ENCODE data around the gene SMYD3. TPM values are rescaled to one million over a fixed set of nuclear protein-coding genes. Genes with fewer than 3 reads are reported as not detected.

The SMYD3 gene
- total RNA-seq, 2 donors from 2014 or later, result 13.5 to 20.8 TPM

GRCh38 chr1:245762396-245762910 lies 744.6 kb downstream of the SMYD3 start:
- TF ChIP-seq CTCF (IDR thresholded peaks at IDR 0.05) (no peak), POLR2A (IDR thresholded peaks at IDR 0.05) (no peak)
- no peaks in the 10 kb centered on the region for H3K9me3 ChIP-seq
- no peak overlapping the region for H3K4me3 ChIP-seq
- intact Hi-C loops (cut with DNase I), result no loop called here
- H3K4me1 ChIP-seq, result no peaks in the 10 kb centered on the region
- H3K27me3 ChIP-seq, result no peaks in the 10 kb centered on the region
- no peak for ATAC-seq
- 85 to 88% methylated on average over 15 to 19 of the region's 19 CpGs for WGBS, 2 donors
- DNase-seq, result no peak
- no peaks in the 10 kb centered on the region for H3K36me3 ChIP-seq (replicated peaks in 1 of 2; ENCODE audit: insufficient read depth in 1 of 2, low read depth in 2 of 2)
- H3K27ac ChIP-seq, result no peak overlapping the region

- no peak overlapping the region for H3K27ac ChIP-seq
- intact Hi-C loops (cut with DNase I), result no loop called here
- H3K27me3 ChIP-seq, result no peaks in the 10 kb centered on the region
- DNase-seq (no peak), ATAC-seq (no peak)
- peaks cover 0 to 5% (median 0%) of the 10 kb centered on the region in 3 donors for H3K9me3 ChIP-seq
- H3K36me3 ChIP-seq (replicated peaks in 1 of 2; ENCODE audit: insufficient read depth in 1 of 2, low read depth in 2 of 2), result no peaks in the 10 kb centered on the region
- 90% methylated on average over 4 of the region's 4 CpGs for WGBS, 2 donors
- no peaks in the 10 kb centered on the region for H3K4me1 ChIP-seq
- H3K4me3 ChIP-seq, result no peak overlapping the region
- TF ChIP-seq CTCF (IDR thresholded peaks at IDR 0.05) (no peak), POLR2A (IDR thresholded peaks at IDR 0.05) (no peak)
These were observed 746.8 kb downstream of the SMYD3 start for GRCh38 chr1:245760301-245760700.

GRCh38 chr1:245754463-245754961 lies 752.6 kb downstream of the SMYD3 start:
- peaks cover 0 to 5% (median 0%) of the 10 kb centered on the region in 3 donors for H3K9me3 ChIP-seq
- TF ChIP-seq POLR2A (IDR thresholded peaks at IDR 0.05) (no peak), CTCF (IDR thresholded peaks at IDR 0.05) (no peak)
- no peak overlapping the region for H3K27ac ChIP-seq
- intact Hi-C loops (cut with DNase I), result no loop called here
- no peak for ATAC-seq
- no peaks in the 10 kb centered on the region for H3K4me1 ChIP-seq
- no peaks in the 10 kb centered on the region for H3K36me3 ChIP-seq (replicated peaks in 1 of 2; ENCODE audit: insufficient read depth in 1 of 2, low read depth in 2 of 2)
- WGBS, 2 donors, result 77 to 94% methylated on average over 3 of the region's 3 CpGs
- no peaks in the 10 kb centered on the region for H3K27me3 ChIP-seq
- no peak overlapping the region for H3K4me3 ChIP-seq
- DNase-seq, result no peak

- intact Hi-C loops (cut with DNase I), result no loop called here
- TF ChIP-seq POLR2A (IDR thresholded peaks at IDR 0.05) (no peak), CTCF (IDR thresholded peaks at IDR 0.05) (no peak)
- no peak for ATAC-seq
- Histone ChIP-seq H3K4me3 (no peak overlapping the region), H3K27ac (no peak overlapping the region), H3K27me3 (no peaks in the 10 kb centered on the region), H3K4me1 (no peaks in the 10 kb centered on the region), H3K9me3 (peaks cover 0 to 5% (median 0%) of the 10 kb centered on the region in 3 donors), H3K36me3 (replicated peaks in 1 of 2; ENCODE audit: insufficient read depth in 1 of 2, low read depth in 2 of 2) (no peaks in the 10 kb centered on the region)
- 93 to 98% methylated on average over 2 of the region's 2 CpGs for WGBS, 2 donors
- DNase-seq, result no peak
These were observed 753.3 kb downstream of the SMYD3 start for GRCh38 chr1:245753807-245754206.

- Histone ChIP-seq H3K4me1 (no peaks in the 10 kb centered on the region), H3K27ac (no peak overlapping the region), H3K27me3 (no peaks in the 10 kb centered on the region), H3K36me3 (replicated peaks in 1 of 2; ENCODE audit: insufficient read depth in 1 of 2, low read depth in 2 of 2) (no peaks in the 10 kb centered on the region), H3K9me3 (peaks cover 0 to 5% (median 0%) of the 10 kb centered on the region in 3 donors), H3K4me3 (no peak overlapping the region)
- WGBS, 2 donors, result 85 to 88% methylated on average over 3 of the region's 3 CpGs
- no peak for ATAC-seq
- TF ChIP-seq CTCF (IDR thresholded peaks at IDR 0.05) (no peak), POLR2A (IDR thresholded peaks at IDR 0.05) (no peak)
- no peak for DNase-seq
- intact Hi-C loops (cut with DNase I), result no loop called here
These were observed 754.5 kb downstream of the SMYD3 start for GRCh38 chr1:245752561-245752960.
